Fibroblast of the aortic adventitia (primary cell): ENCODE measurements around the gene CUBN. TPM values are rescaled to one million over a fixed set of nuclear protein-coding genes. Genes with fewer than 3 reads are reported as not detected.

Source experiments
- DNase-seq: peaks from one replicate; pipeline ENCODE4 v3.0.0-alpha.2; 2010; ENCODE audit warnings: low read depth
- H3K4me3 ChIP-seq: 2 replicates; pipeline ENCODE4 v1.5.1; 2011; ENCODE audit warnings: low read depth, mild to moderate bottlenecking, control low read depth, low read length, moderate library complexity
- total RNA-seq: library from RNA; depleted of rRNA; stranded (reverse); fragments of >200 nt; gene quantifications from 2 replicates; pipeline ENCODE4 v1.2.3, GENCODE V29; 2012; ENCODE audit warnings: low replicate concordance
- TF ChIP-seq, protein P1 (sequence below): IDR thresholded peaks from 2 replicates; pipeline ENCODE4 v1.5.1; 2011; ENCODE audit warnings: mild to moderate bottlenecking, low read length, control low read depth, inconsistent platforms; ENCODE audit not compliant: insufficient read depth

Gene CUBN
- total RNA-seq, 1 donor, result 4.2 TPM

DNA sequence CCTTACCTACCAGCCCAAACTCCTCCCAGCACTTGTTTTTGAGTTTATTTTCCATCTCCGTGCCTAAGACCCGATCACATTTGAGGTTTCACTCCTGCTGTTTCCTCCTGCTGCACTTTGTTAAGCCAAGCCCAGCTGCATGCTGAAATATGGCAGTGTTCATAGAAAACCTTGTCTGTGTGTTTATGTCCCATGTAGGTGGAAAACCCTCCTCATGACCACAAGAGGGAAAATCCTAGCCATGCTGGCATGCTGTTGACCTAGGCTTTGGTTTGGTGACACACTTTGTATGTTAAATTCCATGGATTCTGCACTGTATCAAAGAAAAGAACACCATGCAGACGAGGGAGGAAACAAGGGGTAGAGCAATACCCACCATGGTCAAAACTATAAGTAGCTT is 154.4 kb downstream of the CUBN start:
- DNase-seq, result no peak
- no peak overlapping the region for H3K4me3 ChIP-seq
- TF ChIP-seq, protein P1, sequence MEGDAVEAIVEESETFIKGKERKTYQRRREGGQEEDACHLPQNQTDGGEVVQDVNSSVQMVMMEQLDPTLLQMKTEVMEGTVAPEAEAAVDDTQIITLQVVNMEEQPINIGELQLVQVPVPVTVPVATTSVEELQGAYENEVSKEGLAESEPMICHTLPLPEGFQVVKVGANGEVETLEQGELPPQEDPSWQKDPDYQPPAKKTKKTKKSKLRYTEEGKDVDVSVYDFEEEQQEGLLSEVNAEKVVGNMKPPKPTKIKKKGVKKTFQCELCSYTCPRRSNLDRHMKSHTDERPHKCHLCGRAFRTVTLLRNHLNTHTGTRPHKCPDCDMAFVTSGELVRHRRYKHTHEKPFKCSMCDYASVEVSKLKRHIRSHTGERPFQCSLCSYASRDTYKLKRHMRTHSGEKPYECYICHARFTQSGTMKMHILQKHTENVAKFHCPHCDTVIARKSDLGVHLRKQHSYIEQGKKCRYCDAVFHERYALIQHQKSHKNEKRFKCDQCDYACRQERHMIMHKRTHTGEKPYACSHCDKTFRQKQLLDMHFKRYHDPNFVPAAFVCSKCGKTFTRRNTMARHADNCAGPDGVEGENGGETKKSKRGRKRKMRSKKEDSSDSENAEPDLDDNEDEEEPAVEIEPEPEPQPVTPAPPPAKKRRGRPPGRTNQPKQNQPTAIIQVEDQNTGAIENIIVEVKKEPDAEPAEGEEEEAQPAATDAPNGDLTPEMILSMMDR, result no peak

DNA sequence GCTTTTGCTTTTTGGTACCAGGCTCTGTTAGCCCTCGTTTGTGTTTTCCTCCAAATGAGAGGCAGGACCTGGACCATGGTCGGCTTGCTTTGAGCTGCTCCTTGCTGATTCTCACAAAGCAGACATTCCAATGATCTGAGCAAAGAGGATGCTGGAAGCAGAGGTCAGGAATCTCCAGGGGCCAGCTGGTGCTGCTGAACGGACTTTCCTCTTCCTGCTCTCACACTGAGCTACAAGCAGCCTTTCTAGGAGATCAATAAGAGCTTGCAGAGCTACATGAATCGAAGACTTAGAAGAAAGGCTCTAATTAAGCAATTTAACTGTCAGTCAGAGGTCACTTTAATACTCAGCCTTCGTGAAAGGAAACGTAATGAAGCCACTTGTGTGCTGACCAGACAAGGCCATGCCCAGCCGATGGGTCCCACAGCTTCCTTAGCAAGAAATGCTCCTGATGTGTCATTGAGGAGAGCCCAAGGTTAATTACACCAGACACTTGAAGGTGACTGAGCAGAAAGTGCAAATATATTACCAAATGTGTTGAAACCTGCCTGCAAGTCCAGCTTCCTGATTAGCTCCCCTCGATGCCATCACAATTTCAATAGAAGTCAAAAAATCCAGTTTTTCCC is 161.1 kb downstream of the CUBN start:
- TF ChIP-seq, protein P1, result no peak
- peak; percentile 85 for DNase-seq
- no peak overlapping the region for H3K4me3 ChIP-seq

GRCh38 chr10:16967866-16968415 is 161.7 kb downstream of the CUBN start:
- H3K4me3 ChIP-seq, result no peak overlapping the region
- TF ChIP-seq, protein P1, result no peak
- DNase-seq, result no peak

GRCh38 chr10:16966991-16967865 is 162.4 kb downstream of the CUBN start:
- TF ChIP-seq, protein P1, result no peak
- H3K4me3 ChIP-seq, result no peak overlapping the region
- DNase-seq, result peak; percentile 58

DNA sequence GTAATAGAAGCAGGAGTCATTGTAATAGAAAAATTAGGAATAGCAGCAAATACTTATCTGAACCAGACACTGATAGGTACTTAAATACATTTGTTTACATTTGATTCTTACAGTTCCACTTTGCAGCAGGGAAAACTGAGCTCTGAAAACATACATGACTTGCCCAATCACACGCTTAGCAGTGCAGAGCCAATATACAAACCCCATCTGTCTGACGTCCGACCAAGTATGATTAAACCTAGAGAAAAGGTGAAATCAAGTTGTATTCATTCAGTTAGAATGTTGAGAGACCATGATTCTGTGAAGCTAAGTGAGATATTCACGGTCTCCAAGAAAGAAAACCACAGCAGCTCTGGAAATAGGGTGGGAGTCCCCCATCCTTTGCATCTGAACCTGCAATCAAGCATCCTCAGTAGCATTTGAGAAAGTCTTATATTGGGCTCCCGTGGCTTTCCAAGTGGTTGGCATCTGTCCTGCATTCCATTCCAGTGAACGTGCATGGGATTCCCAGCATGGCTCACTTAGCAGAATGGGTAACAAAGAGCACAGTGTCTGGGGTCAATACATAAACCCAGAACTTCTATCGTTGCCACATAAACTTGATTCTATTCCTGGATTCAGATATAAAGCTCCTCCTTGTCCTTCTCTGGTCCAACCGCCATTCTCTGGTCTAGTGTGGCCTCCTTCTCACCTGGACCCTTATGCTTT is 163.7 kb downstream of the CUBN start:
- TF ChIP-seq, protein P1, result no peak
- peak; percentile 95 for DNase-seq
- no peak overlapping the region for H3K4me3 ChIP-seq

DNA sequence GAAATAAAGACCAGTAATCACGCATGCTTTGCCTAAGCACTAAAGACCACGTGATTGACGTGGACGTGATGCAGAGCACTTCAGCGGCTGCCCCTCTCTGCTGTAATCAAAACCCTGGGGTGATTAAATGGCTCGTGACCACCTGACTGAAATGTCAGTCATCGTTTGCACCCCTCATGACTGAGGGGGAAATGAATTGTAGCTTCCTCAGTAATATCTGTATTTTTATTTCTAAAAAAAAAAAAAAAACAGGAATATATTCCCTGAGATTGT is 164.3 kb downstream of the CUBN start:
- DNase-seq, result no peak
- TF ChIP-seq, protein P1, result no peak
- H3K4me3 ChIP-seq, result no peak overlapping the region
